Ishikawa (cell line): ENCODE measurements around the gene PPDPF.

Source experiments
- CEBPB ChIP-seq: IDR thresholded peaks from 2 replicates; pipeline ENCODE4 v1.6.1; 2012
- CREB1 ChIP-seq: IDR thresholded peaks from 2 replicates; pipeline ENCODE4 v1.6.1; 2012; ENCODE audit warnings: low read depth
- EGR1 ChIP-seq: IDR thresholded peaks from 2 replicates; pipeline ENCODE4 v1.6.1; 2012
- EP300 ChIP-seq: IDR thresholded peaks from 2 replicates; pipeline ENCODE4 v1.6.1; 2012; ENCODE audit warnings: borderline replicate concordance
- FOXM1 ChIP-seq: IDR thresholded peaks from 2 replicates; pipeline ENCODE4 v1.6.1; 2012; ENCODE audit warnings: low read depth, borderline replicate concordance
- MAX ChIP-seq: IDR thresholded peaks from 2 replicates; pipeline ENCODE4 v1.6.1; 2012
- NFIC ChIP-seq: IDR thresholded peaks from 2 replicates; pipeline ENCODE4 v1.6.1; 2012
- RAD21 ChIP-seq: IDR thresholded peaks from 2 replicates; pipeline ENCODE4 v1.6.1; 2012; ENCODE audit warnings: low read depth
- TAF1 ChIP-seq: IDR thresholded peaks from 2 replicates; pipeline ENCODE4 v1.6.1; 2012; ENCODE audit warnings: low read depth, mild to moderate bottlenecking
- TCF12 ChIP-seq: IDR thresholded peaks from 2 replicates; pipeline ENCODE4 v1.6.1; 2012; ENCODE audit warnings: low read depth
- TEAD4 ChIP-seq: IDR thresholded peaks from 2 replicates; pipeline ENCODE4 v1.6.1; 2012
- USF1 ChIP-seq: IDR thresholded peaks from 2 replicates; pipeline ENCODE4 v1.6.1; 2012
- YY1 ChIP-seq: IDR thresholded peaks from 2 replicates; pipeline ENCODE4 v1.6.1; 2012; ENCODE audit warnings: low read depth
- ZBTB7A ChIP-seq: IDR thresholded peaks from 2 replicates; pipeline ENCODE4 v1.6.1; 2012; ENCODE audit warnings: low read depth
- TF ChIP-seq, protein P1 (sequence below): IDR thresholded peaks from 2 replicates; pipeline ENCODE4 v1.6.1; 2012; ENCODE audit warnings: low read depth, mild to moderate bottlenecking

PPDPF gene

GRCh38 chr20:63520934-63521601 lies 503 bp downstream of the PPDPF start:
- no peak for TF ChIP-seq MAX
- peak; percentile 66 for TF ChIP-seq ZBTB7A
- no peak for TF ChIP-seq EGR1
- no peak for TF ChIP-seq CEBPB

GRCh38 chr20:63521602-63522001 lies 1.0 kb downstream of the PPDPF start:
- TF ChIP-seq TAF1 (no peak), YY1 (no peak), USF1 (no peak), NFIC (no peak), EGR1 (no peak), MAX (no peak), TEAD4 (no peak), ZBTB7A (no peak), CREB1 (no peak), FOXM1 (no peak), EP300 (no peak), RAD21 (no peak), TCF12 (no peak)

DNA sequence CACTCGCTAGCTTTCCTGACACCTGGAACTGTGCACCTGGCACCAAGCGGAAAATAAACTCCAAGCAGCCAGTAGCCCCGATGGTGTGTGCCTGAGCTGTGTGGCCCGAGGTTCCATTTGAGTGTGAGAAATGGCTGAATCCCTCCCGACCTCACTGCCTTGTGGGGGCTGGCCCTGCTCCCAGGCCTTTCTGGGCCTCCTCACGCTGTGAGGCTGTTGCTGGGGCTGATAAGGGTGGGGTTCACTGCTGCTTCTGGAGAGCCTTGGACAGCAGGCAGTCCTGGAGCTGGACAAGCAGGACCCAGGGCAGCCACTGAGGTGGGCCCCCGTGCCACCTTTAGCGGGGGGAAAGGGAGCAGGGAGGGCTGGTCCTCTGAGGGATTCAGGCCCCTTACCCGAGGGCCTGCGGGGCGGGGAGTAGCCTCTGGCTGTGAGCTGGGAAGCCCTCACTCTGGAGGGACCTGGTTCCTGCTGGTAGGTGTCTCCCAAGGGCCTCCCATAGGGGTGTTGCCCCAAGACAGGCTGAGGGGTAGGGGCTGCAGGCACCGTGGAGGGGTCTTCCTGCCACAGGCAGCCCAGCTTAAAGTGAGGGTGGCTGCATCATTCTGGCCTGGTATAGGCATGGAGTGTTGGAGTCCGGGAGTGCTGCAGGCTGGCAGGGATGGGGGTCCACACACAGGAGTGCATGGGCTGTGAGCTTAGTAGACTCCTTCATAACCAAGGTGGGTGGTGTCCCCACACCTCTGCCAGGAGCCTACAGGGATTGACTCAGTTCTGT lies 1.7 kb downstream of the PPDPF start:
- TF ChIP-seq MAX, result no peak
- TF ChIP-seq TAF1, result no peak
- TF ChIP-seq, protein P1, sequence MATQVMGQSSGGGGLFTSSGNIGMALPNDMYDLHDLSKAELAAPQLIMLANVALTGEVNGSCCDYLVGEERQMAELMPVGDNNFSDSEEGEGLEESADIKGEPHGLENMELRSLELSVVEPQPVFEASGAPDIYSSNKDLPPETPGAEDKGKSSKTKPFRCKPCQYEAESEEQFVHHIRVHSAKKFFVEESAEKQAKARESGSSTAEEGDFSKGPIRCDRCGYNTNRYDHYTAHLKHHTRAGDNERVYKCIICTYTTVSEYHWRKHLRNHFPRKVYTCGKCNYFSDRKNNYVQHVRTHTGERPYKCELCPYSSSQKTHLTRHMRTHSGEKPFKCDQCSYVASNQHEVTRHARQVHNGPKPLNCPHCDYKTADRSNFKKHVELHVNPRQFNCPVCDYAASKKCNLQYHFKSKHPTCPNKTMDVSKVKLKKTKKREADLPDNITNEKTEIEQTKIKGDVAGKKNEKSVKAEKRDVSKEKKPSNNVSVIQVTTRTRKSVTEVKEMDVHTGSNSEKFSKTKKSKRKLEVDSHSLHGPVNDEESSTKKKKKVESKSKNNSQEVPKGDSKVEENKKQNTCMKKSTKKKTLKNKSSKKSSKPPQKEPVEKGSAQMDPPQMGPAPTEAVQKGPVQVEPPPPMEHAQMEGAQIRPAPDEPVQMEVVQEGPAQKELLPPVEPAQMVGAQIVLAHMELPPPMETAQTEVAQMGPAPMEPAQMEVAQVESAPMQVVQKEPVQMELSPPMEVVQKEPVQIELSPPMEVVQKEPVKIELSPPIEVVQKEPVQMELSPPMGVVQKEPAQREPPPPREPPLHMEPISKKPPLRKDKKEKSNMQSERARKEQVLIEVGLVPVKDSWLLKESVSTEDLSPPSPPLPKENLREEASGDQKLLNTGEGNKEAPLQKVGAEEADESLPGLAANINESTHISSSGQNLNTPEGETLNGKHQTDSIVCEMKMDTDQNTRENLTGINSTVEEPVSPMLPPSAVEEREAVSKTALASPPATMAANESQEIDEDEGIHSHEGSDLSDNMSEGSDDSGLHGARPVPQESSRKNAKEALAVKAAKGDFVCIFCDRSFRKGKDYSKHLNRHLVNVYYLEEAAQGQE, result no peak
- TF ChIP-seq TEAD4, result no peak
- TF ChIP-seq NFIC, result no peak
- TF ChIP-seq FOXM1, result no peak
- TF ChIP-seq CEBPB, result no peak

DNA sequence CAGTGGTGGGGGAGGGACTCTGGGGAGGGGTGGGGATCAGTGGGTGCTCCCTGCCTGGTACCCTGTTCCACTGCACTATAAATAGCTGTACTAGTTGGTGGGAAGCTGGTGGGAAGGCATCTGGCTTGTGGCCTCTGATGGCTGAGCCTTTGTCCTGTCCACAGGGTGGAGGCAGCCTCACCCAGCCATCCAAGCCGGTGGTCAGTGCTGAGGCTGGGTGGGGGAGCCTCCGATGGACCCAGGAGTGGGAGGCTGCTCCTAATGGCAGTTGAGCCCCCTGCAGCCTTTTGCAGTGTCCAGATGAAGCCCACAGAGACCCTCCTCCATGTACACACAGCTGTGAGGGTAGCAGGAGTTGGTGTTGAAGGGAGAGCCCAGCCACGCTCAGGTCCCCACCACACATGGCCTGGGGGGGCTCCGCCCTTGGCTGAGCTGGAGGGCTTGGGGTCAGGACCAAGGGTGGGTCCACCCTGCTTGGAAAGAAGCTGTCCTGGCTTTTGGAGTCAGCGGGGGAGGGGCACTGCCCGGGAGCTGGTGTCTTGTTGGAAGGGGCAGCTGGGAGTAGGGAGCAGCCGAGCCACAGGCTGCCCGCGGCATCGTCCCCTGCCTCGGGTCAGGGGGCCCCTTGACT lies 2.5 kb downstream of the PPDPF start:
- TF ChIP-seq TAF1, result no peak
- TF ChIP-seq FOXM1, result no peak
- no peak for TF ChIP-seq YY1
- no peak for TF ChIP-seq NFIC

- TF ChIP-seq CREB1 (no peak), USF1 (no peak), TEAD4 (no peak), TAF1 (no peak), CEBPB (no peak), TCF12 (no peak), EP300 (no peak), EGR1 (no peak), NFIC (no peak), RAD21 (no peak), FOXM1 (no peak), MAX (no peak), YY1 (no peak), ZBTB7A (no peak)
- TF ChIP-seq, protein P1, result no peak
These were observed 4.6 kb downstream of the PPDPF start for GRCh38 chr20:63525185-63525584.
